ENCODE data around the gene PRG3.
A peak's percentile ranks its signal among the peaks of the same experiment; 100 is the strongest.

Gene PRG3

DNA sequence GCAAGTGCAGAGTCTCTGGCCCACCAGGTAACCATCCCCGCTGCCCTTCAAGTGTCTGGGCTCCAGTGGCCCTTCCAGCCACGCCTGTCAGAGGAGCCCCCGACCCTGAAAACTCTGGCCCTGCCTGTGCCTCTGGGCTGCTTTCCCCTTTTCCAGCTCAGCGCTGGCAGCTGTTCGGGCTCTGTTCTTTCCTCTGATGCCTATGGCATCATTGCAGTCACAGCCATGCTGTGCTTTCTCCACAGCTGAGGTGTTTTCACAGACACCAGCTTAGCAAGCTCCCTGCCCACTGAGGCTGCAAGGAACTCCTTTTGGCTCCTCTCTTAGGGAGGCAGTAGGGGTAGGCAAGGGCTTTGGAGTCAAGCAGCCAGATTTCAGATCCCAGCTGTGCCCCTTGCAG is 21.6 kb downstream of the PRG3 start:
- DNase-seq (ENCODE audit: low read depth), result no peak

DNA sequence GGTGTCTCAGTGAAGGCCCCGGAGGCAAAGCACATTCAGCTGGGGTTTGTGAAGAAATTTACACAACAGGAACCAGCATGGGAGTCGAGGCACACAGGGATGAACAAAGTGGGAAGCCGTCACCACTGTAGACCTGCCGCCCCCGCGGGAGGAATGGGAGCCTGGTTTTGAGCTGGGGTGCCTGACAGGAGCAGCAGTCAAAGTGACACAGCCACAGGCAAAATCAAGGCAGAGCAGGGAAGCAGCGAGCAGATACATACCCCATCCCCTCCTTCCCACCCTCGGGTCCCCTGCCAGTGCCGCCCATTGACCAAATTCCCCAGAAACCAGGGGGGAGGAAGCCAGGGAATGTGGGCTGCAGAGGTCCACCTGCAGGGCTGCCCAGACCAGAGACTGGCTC is 22.0 kb downstream of the PRG3 start:
- DNase-seq (ENCODE audit: low read depth), result no peak

DNA sequence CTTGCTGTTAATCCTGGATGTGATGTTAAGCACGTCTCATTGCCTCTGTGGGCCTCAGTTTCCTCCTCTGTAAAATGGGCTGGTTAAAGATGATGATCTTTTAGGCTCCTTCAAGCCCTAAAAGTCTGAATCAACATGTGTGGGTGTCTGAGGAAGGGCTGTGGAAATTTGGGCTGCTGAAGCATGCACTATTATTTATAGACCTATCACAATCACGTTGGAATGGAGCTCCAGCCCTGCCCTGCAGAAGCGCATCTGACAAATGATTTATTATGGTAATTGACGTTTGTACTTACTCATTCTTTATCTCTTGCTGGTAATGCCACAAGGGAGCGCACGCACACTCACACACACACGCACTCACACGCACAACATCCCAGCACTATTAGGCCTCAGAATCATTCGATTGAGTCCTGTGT is 22.4 kb downstream of the PRG3 start:
- DNase-seq (ENCODE audit: low read depth), result no peak

- no peak for DNase-seq (ENCODE audit: low read depth)
Measured at GRCh38 chr11:57357856-57358255, 23.1 kb downstream of the PRG3 start.

- DNase-seq (ENCODE audit: low read depth), result no peak
Measured at GRCh38 chr11:57357310-57357709, 23.6 kb downstream of the PRG3 start.

- no peak for DNase-seq (ENCODE audit: low read depth)
Measured at GRCh38 chr11:57356268-57356667, 24.7 kb downstream of the PRG3 start.

GRCh38 chr11:57354699-57355098 is 26.3 kb downstream of the PRG3 start:
- no peak for DNase-seq (ENCODE audit: low read depth)

- DNase-seq (ENCODE audit: low read depth), result no peak
Measured at GRCh38 chr11:57353852-57354251, 27.1 kb downstream of the PRG3 start.

DNA sequence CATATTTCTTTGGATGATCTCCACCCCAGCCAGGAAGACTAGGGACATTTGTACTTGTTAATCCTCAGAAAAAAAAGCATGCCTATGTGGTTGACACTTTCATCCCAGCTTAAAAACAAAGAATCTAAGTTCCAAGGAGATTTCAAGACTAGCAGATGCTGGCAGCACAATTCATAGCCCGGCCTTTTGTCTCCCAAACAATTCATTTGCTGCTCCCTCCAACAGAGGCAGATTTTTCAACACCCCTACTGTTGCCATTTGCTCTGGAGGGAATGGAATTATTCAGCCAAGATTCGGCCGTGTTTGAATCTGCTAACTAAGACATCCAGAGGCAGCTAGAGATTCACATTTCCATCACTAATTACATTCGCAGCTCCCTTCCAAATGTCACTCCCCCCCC is 27.5 kb downstream of the PRG3 start:
- no peak for DNase-seq (ENCODE audit: low read depth)

DNA sequence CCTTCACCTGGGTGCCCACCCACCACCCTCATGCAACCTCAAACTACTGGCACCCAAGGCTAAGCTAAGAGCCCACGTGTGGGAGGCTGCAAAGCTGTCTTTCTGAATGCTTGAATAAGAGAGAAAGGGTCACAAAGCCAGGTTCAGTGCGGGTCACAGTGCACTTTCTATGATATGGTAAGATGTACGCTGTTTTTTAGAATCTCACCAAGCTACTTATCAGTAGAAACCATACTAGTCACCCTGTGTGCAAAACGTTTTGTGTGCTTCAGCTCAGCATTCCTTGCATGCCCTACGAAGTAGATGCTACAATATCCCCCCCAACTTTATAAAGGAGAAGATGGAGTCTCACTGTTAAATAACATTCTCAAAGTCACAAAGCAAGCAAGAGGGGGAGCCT is 27.9 kb downstream of the PRG3 start:
- DNase-seq (ENCODE audit: low read depth), result no peak

- peak; percentile 38 for DNase-seq (ENCODE audit: low read depth)
Measured at GRCh38 chr11:57349491-57350274, 31.3 kb downstream of the PRG3 start.

- DNase-seq (ENCODE audit: low read depth), result no peak
Measured at GRCh38 chr11:57348636-57349313, 32.2 kb downstream of the PRG3 start.

GRCh38 chr11:57348052-57348451 is 32.9 kb downstream of the PRG3 start:
- no peak for DNase-seq (ENCODE audit: low read depth)

DNA sequence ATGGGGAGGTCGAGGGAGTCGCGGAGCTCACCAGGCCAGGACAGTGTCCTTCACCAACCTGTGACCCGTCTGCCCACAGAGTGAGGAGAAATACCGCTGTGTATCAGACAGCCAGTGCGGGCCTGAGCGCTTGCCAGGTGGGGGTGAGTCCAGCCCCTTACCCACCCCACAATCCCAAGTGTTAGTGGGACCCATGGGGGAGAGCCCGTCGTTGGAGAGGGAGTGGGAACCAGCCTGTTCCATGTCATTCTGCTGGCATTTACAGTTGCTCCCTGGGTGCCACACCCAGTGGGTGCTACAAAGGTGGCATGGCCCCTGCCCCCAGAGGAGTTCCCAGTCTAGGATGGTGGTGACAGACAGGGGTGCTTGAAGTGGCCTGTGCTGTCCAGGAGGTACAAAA is 33.6 kb downstream of the PRG3 start:
- no peak for DNase-seq (ENCODE audit: low read depth)

- DNase-seq (ENCODE audit: low read depth), result peak; percentile 53
Measured at GRCh38 chr11:57345555-57346211, 35.3 kb downstream of the PRG3 start.

- no peak for DNase-seq (ENCODE audit: low read depth)
Measured at GRCh38 chr11:57344826-57345225, 36.1 kb downstream of the PRG3 start.

- no peak for DNase-seq (ENCODE audit: low read depth)
Measured at GRCh38 chr11:57343825-57344224, 37.1 kb downstream of the PRG3 start.

DNA sequence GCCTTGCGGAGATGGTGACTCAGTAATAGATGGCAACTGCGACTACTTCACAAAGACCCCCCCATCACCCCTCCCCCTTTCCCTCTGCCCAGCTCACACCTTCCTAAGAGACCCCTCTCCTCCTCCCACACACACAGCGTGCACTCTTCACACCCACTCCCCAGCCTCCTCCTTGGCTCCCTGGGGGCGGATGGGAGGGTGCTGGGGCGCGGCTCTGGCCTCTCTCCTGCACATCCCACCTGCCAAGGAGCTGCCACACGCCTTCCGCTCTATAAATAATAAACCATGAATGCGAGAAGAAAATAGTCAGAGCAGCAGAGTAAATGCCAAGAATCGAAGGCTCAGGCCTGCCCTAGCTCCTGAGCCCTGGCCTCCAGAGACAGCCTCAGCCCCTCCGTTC is 38.2 kb downstream of the PRG3 start:
- DNase-seq (ENCODE audit: low read depth), result no peak

- DNase-seq (ENCODE audit: low read depth), result no peak
Measured at GRCh38 chr11:57341250-57341808, 39.6 kb downstream of the PRG3 start.

DNA sequence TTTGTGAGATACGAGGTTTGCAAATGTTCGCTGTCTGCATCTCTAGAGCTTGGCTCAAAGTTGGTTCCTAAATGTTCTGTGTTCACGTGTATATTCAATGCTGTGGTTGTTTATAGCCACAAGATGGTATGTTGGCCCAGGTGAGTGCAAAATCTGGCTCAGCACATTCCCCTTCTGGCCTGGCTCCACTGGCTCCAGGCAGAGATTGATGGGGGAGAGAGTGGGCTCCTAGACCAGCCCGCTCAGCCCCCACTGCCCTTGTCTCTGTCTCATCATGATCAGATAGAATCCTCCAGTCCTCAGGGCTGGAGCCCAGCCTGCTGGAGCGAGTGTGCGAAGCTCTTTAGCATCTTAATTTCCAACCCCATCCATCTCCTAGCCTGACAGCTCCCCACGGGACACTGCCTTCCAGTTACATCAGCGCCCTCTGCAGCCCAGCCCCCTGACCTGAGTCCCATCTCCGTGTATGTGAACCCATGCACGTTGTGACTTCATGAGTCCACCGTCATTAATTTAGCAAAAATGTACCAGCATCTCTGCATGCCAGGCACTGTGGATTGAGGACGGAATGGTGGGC is 40.8 kb downstream of the PRG3 start:
- no peak for DNase-seq (ENCODE audit: low read depth)

DNA sequence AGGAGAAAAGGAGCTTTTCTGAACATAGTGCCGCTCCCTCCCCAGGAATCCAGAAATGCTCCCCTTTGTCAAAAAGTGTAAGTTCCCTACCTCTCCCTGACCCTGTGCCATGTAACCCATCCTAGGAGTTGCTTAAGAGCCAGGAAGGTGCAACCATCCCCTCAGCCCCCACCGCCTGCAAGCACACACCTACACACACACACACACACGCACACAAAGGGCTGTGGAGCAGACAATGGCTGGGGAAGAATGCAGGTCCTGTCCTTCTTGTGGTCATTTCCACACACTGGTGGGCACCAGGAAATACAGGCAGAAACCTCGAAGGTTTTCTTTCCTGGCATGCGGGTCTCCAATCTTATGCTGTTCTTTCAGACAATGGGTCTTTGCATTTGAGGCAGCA is 41.6 kb downstream of the PRG3 start:
- DNase-seq (ENCODE audit: low read depth), result no peak

DNA sequence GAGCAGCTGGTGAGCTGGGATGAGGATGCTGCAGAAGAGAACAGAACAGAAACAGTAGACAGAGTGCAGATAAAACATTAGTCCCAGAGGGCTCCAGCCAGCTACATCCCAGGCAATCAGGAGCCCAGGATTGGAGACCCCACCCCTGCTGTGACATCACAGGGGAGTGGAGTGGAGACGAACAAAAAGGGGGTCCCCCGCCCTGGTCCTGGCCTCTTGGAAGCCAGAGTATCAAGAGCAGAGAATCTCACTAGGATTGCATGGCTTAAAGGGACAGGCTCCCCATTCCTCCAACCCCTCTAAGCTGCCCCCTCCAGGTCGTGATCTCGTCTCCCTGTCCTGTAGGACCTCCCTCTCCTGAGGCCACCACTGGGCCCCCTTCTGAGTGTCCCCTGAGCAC is 42.8 kb downstream of the PRG3 start, which contains the start of gene P2RX3:
Gene P2RX3, plus strand, starts transcription at position 211 of the 400 bp plus-strand sequence. CDS start 199 bp downstream, outside the sequence.
- no peak for DNase-seq (ENCODE audit: low read depth)
